Upper lobe of left lung (tissue), 6 donors: ENCODE data around the gene METTL15. TPM values are rescaled to one million over a fixed set of nuclear protein-coding genes. Genes with fewer than 3 reads are reported as not detected.

Experiments
- ATAC-seq, 2 donors: fragments of 200-7000 bp; cut with Tn5 transposase; one replicate each; pipeline ENCODE4 v1.9.1; 2022; ENCODE audit warnings: mild to moderate bottlenecking in 2 of 2, moderate library complexity in 2 of 2; ENCODE audit not compliant: low FRiP score in 2 of 2
- DNase-seq, 2 donors: peaks; one replicate each; pipeline ENCODE4 v3.0.0-alpha.2; 2019 to 2020
- H3K27ac ChIP-seq, 4 donors: fragments of 200-600 bp; sonication (generic); one replicate each; pipeline ENCODE4 v1.5.1; 2016 to 2019
- H3K27me3 ChIP-seq, 4 donors: fragments of 200-600 bp; sonication (generic); one replicate each; pipeline ENCODE4 v1.5.1; 2017 to 2019
- H3K36me3 ChIP-seq, 4 donors: fragments of 200-600 bp; sonication (generic); one replicate each; pipeline ENCODE4 v1.5.1; 2016 to 2019
- H3K4me1 ChIP-seq, 4 donors: fragments of 200-600 bp; sonication (generic); one replicate each; pipeline ENCODE4 v1.5.1; 2018 to 2019
- H3K4me3 ChIP-seq, 4 donors: fragments of 200-600 bp; sonication (generic); one replicate each; pipeline ENCODE4 v1.5.1; 2017 to 2019; ENCODE audit warnings: mild to moderate bottlenecking in 2 of 4, moderate library complexity in 1 of 4
- H3K9me3 ChIP-seq, 4 donors: fragments of 200-600 bp; sonication (generic); one replicate each; pipeline ENCODE4 v1.5.1; 2018 to 2019
- EP300 ChIP-seq, 4 donors: sonication (generic); formaldehyde crosslinking; IDR thresholded peaks; one replicate each; pipeline ENCODE4 v1.5.1; 2017; ENCODE audit warnings: antibody characterized with exemption in 4 of 4, control low read depth in 2 of 4
- POLR2A ChIP-seq, 4 donors: fragments of 450-650 bp; IDR thresholded peaks; one replicate each; pipeline ENCODE4 v1.5.1; 2016 to 2017; ENCODE audit warnings: antibody characterized with exemption in 4 of 4, mild to moderate bottlenecking in 2 of 4
- POLR2AphosphoS5 ChIP-seq, 2 donors: sonication (generic); formaldehyde crosslinking; IDR thresholded peaks; one replicate each; pipeline ENCODE4 v1.5.1; 2017; ENCODE audit warnings: antibody characterized with exemption in 2 of 2
- WGBS, 2 donors: methylation state at CpG; one replicate each; pipeline ENCODE4 v1.1.5; 2017 to 2018; 5-methylcytosine and 5-hydroxymethylcytosine counted together
- total RNA-seq, 6 donors: library from RNA; depleted of rRNA in 4 of 6; stranded (reverse); fragments of >200 nt in 4 of 6; gene quantifications; one replicate each; pipeline versions ENCODE4 v1.1.0 to v1.2.1, GENCODE V29; 2016 to 2021
- TF ChIP-seq, protein P1 (sequence below), 6 experiments: fragments of 450-650 bp in 4 of 6; fragments of 200-600 bp in 2 of 6; sonication (generic) in 2 of 6; IDR thresholded peaks; one replicate each; pipeline ENCODE4 v1.5.1; 2016 to 2019; ENCODE audit warnings: antibody characterized with exemption in 6 of 6
- donor health status: DM: no; HTN: no; CAD: no; lungs with moderate emphysema.
- donor health status: DM: no; HTN: yes; CAD: no; lungs with severe emphysema.

The METTL15 gene
- total RNA-seq, 6 donors from 2014 or later = 3.0 to 24.1 (median 11.2) TPM

DNA sequence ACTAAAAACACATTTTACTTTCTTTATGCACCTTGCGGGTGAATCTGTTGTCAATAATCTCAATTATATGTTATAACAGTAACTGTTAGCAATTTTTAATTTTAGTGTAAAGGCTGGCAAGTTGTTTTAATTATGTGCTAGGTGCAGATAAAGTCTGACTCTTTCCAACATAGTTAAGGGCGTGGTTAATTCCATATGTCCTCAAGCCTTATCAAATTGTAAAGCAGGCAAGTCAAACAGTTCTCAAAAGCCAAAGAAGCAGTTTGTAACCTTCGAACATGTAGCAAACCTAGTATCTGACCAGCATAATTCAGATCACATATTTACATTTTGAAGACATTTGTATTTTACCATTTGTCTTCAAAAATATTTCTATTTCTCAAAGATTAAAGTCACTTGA lies 29.2 kb downstream of the METTL15 start:
- DNase-seq (no peak), ATAC-seq (no peak)
- H3K4me1 ChIP-seq = no peaks in the 10 kb centered on the region
- 96 to 98% methylated on average over 3 of the region's 3 CpGs for WGBS, 2 donors
- H3K27ac ChIP-seq = no peak overlapping the region
- peaks cover 4 to 22% (median 13%) of the 10 kb centered on the region in 4 donors for H3K9me3 ChIP-seq
- H3K36me3 ChIP-seq = peaks cover 0 to 3% (median 0%) of the 10 kb centered on the region in 4 donors
- TF ChIP-seq POLR2A (IDR thresholded peaks at IDR 0.05) (no peak), EP300 (IDR thresholded peaks at IDR 0.05) (no peak), POLR2AphosphoS5 (IDR thresholded peaks at IDR 0.05) (no peak)
- TF ChIP-seq, protein P1, sequence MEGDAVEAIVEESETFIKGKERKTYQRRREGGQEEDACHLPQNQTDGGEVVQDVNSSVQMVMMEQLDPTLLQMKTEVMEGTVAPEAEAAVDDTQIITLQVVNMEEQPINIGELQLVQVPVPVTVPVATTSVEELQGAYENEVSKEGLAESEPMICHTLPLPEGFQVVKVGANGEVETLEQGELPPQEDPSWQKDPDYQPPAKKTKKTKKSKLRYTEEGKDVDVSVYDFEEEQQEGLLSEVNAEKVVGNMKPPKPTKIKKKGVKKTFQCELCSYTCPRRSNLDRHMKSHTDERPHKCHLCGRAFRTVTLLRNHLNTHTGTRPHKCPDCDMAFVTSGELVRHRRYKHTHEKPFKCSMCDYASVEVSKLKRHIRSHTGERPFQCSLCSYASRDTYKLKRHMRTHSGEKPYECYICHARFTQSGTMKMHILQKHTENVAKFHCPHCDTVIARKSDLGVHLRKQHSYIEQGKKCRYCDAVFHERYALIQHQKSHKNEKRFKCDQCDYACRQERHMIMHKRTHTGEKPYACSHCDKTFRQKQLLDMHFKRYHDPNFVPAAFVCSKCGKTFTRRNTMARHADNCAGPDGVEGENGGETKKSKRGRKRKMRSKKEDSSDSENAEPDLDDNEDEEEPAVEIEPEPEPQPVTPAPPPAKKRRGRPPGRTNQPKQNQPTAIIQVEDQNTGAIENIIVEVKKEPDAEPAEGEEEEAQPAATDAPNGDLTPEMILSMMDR (IDR thresholded peaks at IDR 0.05) = no peak
- no peaks in the 10 kb centered on the region for H3K27me3 ChIP-seq
- H3K4me3 ChIP-seq = no peak overlapping the region

GRCh38 chr11:28137832-28138231 lies 29.6 kb downstream of the METTL15 start:
- ATAC-seq = no peak
- TF ChIP-seq POLR2A (IDR thresholded peaks at IDR 0.05) = no peak
- no peak for TF ChIP-seq EP300 (IDR thresholded peaks at IDR 0.05)
- TF ChIP-seq, protein P1 (IDR thresholded peaks at IDR 0.05) = no peak
- TF ChIP-seq POLR2AphosphoS5 (IDR thresholded peaks at IDR 0.05) = no peak
- H3K36me3 ChIP-seq = peaks cover 0 to 3% (median 0%) of the 10 kb centered on the region in 4 donors
- H3K27ac ChIP-seq = no peak overlapping the region
- no peaks in the 10 kb centered on the region for H3K27me3 ChIP-seq
- peaks cover 4 to 22% (median 13%) of the 10 kb centered on the region in 4 donors for H3K9me3 ChIP-seq
- no peaks in the 10 kb centered on the region for H3K4me1 ChIP-seq
- WGBS, 2 donors = 91 to 96% methylated on average over 1 of the region's 1 CpG
- no peak for DNase-seq
- no peak overlapping the region for H3K4me3 ChIP-seq

- no peaks in the 10 kb centered on the region for H3K4me1 ChIP-seq
- no peak for DNase-seq
- no peak for ATAC-seq
- no peak overlapping the region for H3K27ac ChIP-seq
- H3K27me3 ChIP-seq = no peaks in the 10 kb centered on the region
- no peak overlapping the region for H3K4me3 ChIP-seq
- 95 to 98% methylated on average over 5 of the region's 5 CpGs for WGBS, 2 donors
- peaks cover 4 to 22% (median 13%) of the 10 kb centered on the region in 4 donors for H3K9me3 ChIP-seq
- peaks cover 0 to 3% (median 0%) of the 10 kb centered on the region in 4 donors for H3K36me3 ChIP-seq
- TF ChIP-seq POLR2AphosphoS5 (IDR thresholded peaks at IDR 0.05) = no peak
- TF ChIP-seq, protein P1 (IDR thresholded peaks at IDR 0.05) = no peak
- TF ChIP-seq EP300 (IDR thresholded peaks at IDR 0.05) = no peak
- no peak for TF ChIP-seq POLR2A (IDR thresholded peaks at IDR 0.05)
Observed at GRCh38 chr11:28139841-28140415, 31.7 kb downstream of the METTL15 start.

DNA sequence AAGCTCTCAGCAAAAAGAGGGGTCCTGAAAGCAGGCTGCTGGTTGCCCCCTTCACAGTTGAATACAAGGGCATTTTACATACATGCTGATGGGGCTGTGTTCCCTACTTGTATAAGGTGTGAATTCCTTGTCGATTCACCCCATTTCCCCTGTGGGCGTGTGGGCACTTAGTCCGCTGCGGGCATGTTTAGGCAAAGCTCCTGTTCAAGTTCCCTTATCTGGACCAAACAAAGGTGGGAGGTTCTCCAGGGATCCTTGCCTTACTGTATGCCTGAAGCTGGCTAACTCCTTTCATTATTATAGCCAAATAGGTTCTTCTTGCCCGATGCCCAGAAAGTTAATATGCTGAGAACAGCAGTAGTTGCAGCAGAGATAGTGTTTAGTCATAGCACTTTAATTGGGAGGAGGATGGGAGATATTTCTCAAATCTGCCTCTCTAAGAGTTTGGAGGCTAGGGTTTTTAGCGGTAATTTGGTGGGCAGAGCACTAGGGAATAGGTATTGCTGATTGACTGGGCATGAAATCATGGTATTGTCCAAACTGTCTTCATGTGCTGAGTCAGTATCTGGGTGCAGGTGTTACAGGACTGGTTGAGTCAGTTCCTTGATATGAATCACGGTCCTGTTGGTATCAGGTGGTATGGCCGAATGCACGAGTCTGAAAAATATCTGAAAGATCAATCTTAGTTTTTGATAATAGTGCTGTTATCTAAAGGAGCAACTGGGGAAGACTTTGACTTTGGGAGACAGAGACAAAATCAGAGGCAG lies 32.7 kb downstream of the METTL15 start:
- Histone ChIP-seq H3K4me3 (no peak overlapping the region), H3K27ac (no peak overlapping the region), H3K9me3 (peaks cover 4 to 22% (median 13%) of the 10 kb centered on the region in 4 donors), H3K36me3 (no peaks in the 10 kb centered on the region), H3K27me3 (no peaks in the 10 kb centered on the region), H3K4me1 (no peaks in the 10 kb centered on the region)
- DNase-seq (no peak), ATAC-seq (no peak)
- 94 to 96% methylated on average over 9 of the region's 9 CpGs for WGBS, 2 donors
- TF ChIP-seq EP300 (IDR thresholded peaks at IDR 0.05) (no peak), POLR2A (IDR thresholded peaks at IDR 0.05) (no peak), POLR2AphosphoS5 (IDR thresholded peaks at IDR 0.05) (no peak)
- TF ChIP-seq, protein P1 (IDR thresholded peaks at IDR 0.05) = no peak
